H1 (cell line): Measurements from ENCODE around the gene CHST1. TPM values are rescaled to one million over a fixed set of nuclear protein-coding genes. Genes with fewer than 3 reads are reported as not detected.

Source experiments
- ASH2L ChIP-seq: fragments of 200-600, 300-600 bp; sonication (generic); IDR thresholded peaks from one replicate; pipeline ENCODE4 v1.7.1; 2017; ENCODE audit warnings: low read length
- polyA plus RNA-seq, 7 experiments: library from polyadenylated mRNA; depleted of rRNA in 3 of 7; stranded (reverse) in 5 of 7; unstranded in 2 of 7; fragments of >200 nt in 5 of 7; fragments of 200-250 nt in 2 of 7; gene quantifications; 1 replicate in 5 of 7; 2 replicates in 1 of 7; 4 replicates in 1 of 7; pipeline versions ENCODE4 v1.2.1 to v1.2.3, GENCODE V29; 2011 to 2013; ENCODE audit warnings: missing spikeins in 2 of 7, mixed read lengths in 2 of 7
- total RNA-seq: library from RNA; stranded (reverse); fragmentation: NEBNext Ultra II Directional; extraction: Animal tissue kit (Norgen Biotek cat#: 25700); gene quantifications from 2 replicates; pipeline ENCODE4 v1.2.1, GENCODE V29; 2021

Gene CHST1
- total and polyA plus RNA-seq, 2 of the 8 experiments (the other 6 are each of a cell fraction or from before 2014, with no cell fraction given) = 1.6 to 3.8 TPM

- no peak for TF ChIP-seq ASH2L
These were observed 27.5 kb upstream of the CHST1 start (continued) for GRCh38 chr11:45692808-45693453.
